Adrenal gland (tissue), 12 donors: Measurements from ENCODE around the gene CELSR2. TPM values are rescaled to one million over a fixed set of nuclear protein-coding genes. Genes with fewer than 3 reads are reported as not detected.

Experiments used
- DNase-seq, 7 donors: peaks; one replicate each; pipeline ENCODE4 v3.0.0-alpha.2; 2019 to 2020
- H3K27ac ChIP-seq, 5 donors: fragments of 200-600 bp; sonication (generic) in 4 of 5; 1 replicate in 3 of 5; 2 replicates in 2 of 5; pipeline versions ENCODE4 v1.5.1 to v1.8.0; 2016 to 2020; ENCODE audit warnings: mild to moderate bottlenecking in 1 of 5
- H3K27me3 ChIP-seq: fragments of 200-600 bp; 2 replicates; pipeline ENCODE4 v1.8.0; 2021
- H3K36me3 ChIP-seq, 2 donors: fragments of 200-600 bp; replicated peaks in 1 of 2; 1 replicate in 1 of 2; 2 replicates in 1 of 2; pipeline versions ENCODE4 v1.5.1 to v1.8.0; 2018 to 2022
- H3K4me1 ChIP-seq, 2 donors: fragments of 200-600 bp; replicated peaks in 1 of 2; 1 replicate in 1 of 2; 2 replicates in 1 of 2; pipeline versions ENCODE4 v1.5.1 to v1.8.0; 2018 to 2021
- H3K4me3 ChIP-seq, 4 donors: fragments of 200-600 bp; sonication (generic) in 3 of 4; one replicate each; pipeline ENCODE4 v1.5.1; 2016 to 2018
- H3K9me3 ChIP-seq, 3 donors: fragments of 200-600 bp; sonication (generic) in 1 of 3; replicated peaks in 1 of 3; 1 replicate in 2 of 3; 2 replicates in 1 of 3; pipeline versions ENCODE4 v1.5.1 to v1.8.0; 2016 to 2021
- CTCF ChIP-seq, 6 experiments: fragments of 450-650 bp in 4 of 6; fragments of 200-600 bp in 2 of 6; sonication (generic) in 1 of 6; IDR thresholded peaks; 1 replicate in 5 of 6; 2 replicates in 1 of 6; pipeline versions ENCODE4 v1.5.1 to v1.8.0; 2016 to 2021; ENCODE audit warnings: antibody characterized with exemption in 6 of 6, mild to moderate bottlenecking in 2 of 6, moderate library complexity in 1 of 6
- POLR2A ChIP-seq, 2 donors: fragments of 450-650 bp; IDR thresholded peaks; one replicate each; pipeline ENCODE4 v1.6.1; 2017; ENCODE audit warnings: antibody characterized with exemption in 2 of 2, mild to moderate bottlenecking in 2 of 2, moderate library complexity in 1 of 2
- WGBS, 4 donors: extraction: QIAGEN DNeasy Blood & Tissue Kit in 2 of 4; methylation state at CpG; one replicate each; pipeline versions ENCODE4 v1.1.5 to v1.1.7; 2013 to 2017; 5-methylcytosine and 5-hydroxymethylcytosine counted together
- intact Hi-C, 2 donors: fragments of 100-400 bp; cut with DNase I; formaldehyde crosslinking; loops; one replicate each; pipeline versions ENCODE4 v1.14.1 to v1.15.0; 2022 to 2023
- polyA plus RNA-seq, 3 donors: library from polyadenylated mRNA; stranded (reverse); fragments of 200-250 nt in 2 of 3; fragments of 350-450 nt in 1 of 3; fragmentation: Illumina TruSeq in 1 of 3; extraction: RNeasy Lipid Tissue Mini Kit (QIAGEN cat#74804) in 1 of 3; gene quantifications; one replicate each; pipeline ENCODE4 v1.2.3, GENCODE V29; 2013 to 2014
- total RNA-seq, 9 donors: library from RNA; depleted of rRNA in 4 of 9; stranded (reverse); fragments of >200 nt in 4 of 9; fragments of 120-200 nt in 1 of 9; fragmentation: NEBNext Ultra II Directional in 1 of 9; extraction: Animal tissue kit (Norgen Biotek cat#: 25700) in 1 of 9; gene quantifications; one replicate each; pipeline versions ENCODE4 v1.1.0 to v1.2.4, GENCODE V29; 2013 to 2023
- donor health status: healthy with polysubstance abuse.
- donor health status: Bipolar disorder and iron deficiency.
- donor health status: DM: yes; HTN: yes; CAD: no.
- donor health status: DM: no; HTN: no; CAD: no.
- donor health status: DM: no; HTN: no; CAD: no.
- donor health status: DM: yes; HTN: yes; CAD: no.

The CELSR2 gene
- total and polyA plus RNA-seq, 12 donors: 0.89 to 9.1 (median 5.1) TPM

DNA sequence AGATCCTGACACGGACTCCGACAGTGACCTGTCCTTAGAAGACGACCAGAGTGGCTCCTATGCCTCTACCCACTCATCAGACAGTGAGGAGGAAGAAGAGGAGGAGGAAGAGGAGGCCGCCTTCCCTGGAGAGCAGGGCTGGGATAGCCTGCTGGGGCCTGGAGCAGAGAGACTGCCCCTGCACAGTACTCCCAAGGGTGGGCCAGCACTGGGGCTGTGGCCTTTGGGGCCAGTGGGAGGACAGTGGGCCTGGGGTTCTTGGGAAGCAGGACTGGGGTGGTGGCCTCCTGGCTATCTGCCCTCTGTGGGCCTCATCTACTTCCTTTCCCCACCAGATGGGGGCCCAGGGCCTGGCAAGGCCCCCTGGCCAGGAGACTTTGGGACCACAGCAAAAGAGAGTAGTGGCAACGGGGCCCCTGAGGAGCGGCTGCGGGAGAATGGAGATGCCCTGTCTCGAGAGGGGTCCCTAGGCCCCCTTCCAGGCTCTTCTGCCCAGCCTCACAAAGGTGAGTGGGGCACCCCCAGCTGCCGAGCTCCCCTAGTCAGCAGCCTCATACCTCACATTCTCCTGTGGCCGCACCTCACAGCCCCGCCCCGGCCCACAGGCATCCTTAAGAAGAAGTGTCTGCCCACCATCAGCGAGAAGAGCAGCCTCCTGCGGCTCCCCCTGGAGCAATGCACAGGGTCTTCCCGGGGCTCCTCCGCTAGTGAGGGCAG is 23.6 kb downstream of the CELSR2 start:
- no peaks in the 10 kb centered on the region for H3K36me3 ChIP-seq
- peak in 1 of 7 donors; percentile 13 for DNase-seq
- H3K27me3 ChIP-seq: no peaks in the 10 kb centered on the region
- intact Hi-C loops: loop anchor here (5.0 to 10.0 kb wide), 2 partner anchors 124 to 262 kb away; partner anchors contain the start of genes GPR61 (in 2 of the 2) and SORT1 (in 1 of the 2)
- no peaks in the 10 kb centered on the region for H3K9me3 ChIP-seq
- peaks cover 0 to 4% of the 10 kb centered on the region in 2 donors for H3K4me1 ChIP-seq
- no peak overlapping the region for H3K4me3 ChIP-seq
- no peak overlapping the region for H3K27ac ChIP-seq
- TF ChIP-seq CTCF (IDR thresholded peaks at IDR 0.05) (no peak), POLR2A (IDR thresholded peaks at IDR 0.05) (no peak)
- 87 to 92% (median 89%) methylated on average over 9 to 16 of the region's 16 CpGs for WGBS, 4 donors

DNA sequence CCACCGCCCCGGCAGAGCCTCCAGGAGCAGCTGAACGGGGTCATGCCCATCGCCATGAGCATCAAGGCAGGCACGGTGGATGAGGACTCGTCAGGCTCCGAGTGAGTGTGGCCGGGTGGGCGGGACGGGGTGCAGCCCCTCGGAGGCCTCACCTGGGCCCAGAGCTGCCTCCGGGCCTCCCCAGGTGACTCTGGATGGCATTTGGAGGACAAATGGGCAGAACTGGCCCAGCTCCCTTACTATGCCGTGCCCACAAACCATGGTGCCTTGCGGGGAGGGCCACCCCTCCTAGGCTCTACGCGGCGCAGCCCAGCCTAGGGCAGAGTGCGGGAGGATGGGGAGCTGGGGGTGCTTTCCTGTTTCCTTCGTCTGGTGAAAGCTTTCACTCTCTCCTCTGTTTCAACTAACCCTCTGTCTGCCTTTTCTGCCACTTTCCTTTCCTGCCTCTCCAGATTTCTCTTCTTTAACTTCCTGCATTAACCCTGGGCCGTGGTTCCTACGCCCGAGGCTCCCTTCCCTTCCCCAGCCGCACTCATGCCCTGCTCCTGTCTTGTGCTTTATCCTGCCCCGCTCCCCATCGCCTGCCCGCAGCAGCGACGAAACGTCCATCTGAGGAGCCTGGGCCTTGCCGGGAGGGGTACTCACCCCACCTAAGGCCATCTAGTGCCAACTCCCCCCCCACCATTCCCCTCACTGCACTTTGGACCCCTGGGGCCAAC is 24.4 kb downstream of the CELSR2 start:
- no peak for TF ChIP-seq POLR2A (IDR thresholded peaks at IDR 0.05)
- no peak for TF ChIP-seq CTCF (IDR thresholded peaks at IDR 0.05)

GRCh38 chr1:109274533-109275476 is 25.5 kb downstream of the CELSR2 start:
- Histone ChIP-seq H3K27ac (peak overlapping the region in 1 of 5 donors; percentile 44), H3K4me1 (peaks cover 0 to 4% of the 10 kb centered on the region in 2 donors)

More for the DNA sequence above, 24.4 kb downstream of the CELSR2 start:
- WGBS, 4 donors: 79 to 84% (median 83%) methylated on average over 19 to 30 of the region's 30 CpGs
- Histone ChIP-seq H3K27ac (no peak overlapping the region), H3K4me3 (no peak overlapping the region), H3K4me1 (peaks cover 0 to 4% of the 10 kb centered on the region in 2 donors), H3K36me3 (no peaks in the 10 kb centered on the region), H3K9me3 (no peaks in the 10 kb centered on the region), H3K27me3 (no peaks in the 10 kb centered on the region)
- intact Hi-C loops: loop anchor here (5.0 to 10.0 kb wide), 2 partner anchors 124 to 261 kb away; partner anchors contain the start of genes GPR61 (in 2 of the 2) and SORT1 (in 1 of the 2)
- no peak for DNase-seq

More at GRCh38 chr1:109274533-109275476, 25.5 kb downstream of the CELSR2 start:
- intact Hi-C loops: loop anchor here (5.0 to 10.0 kb wide), 2 partner anchors 122 to 260 kb away; partner anchors contain the start of genes GPR61 (in 2 of the 2) and SORT1 (in 1 of the 2)
- no peaks in the 10 kb centered on the region for H3K27me3 ChIP-seq
- WGBS, 4 donors: 63 to 74% (median 69%) methylated on average over 10 to 24 of the region's 24 CpGs
- H3K36me3 ChIP-seq: no peaks in the 10 kb centered on the region
- H3K9me3 ChIP-seq: no peaks in the 10 kb centered on the region
- no peak overlapping the region for H3K4me3 ChIP-seq
- DNase-seq: peak in 3 of 7 donors; percentile 31 to 72 (median 32)
- TF ChIP-seq CTCF (IDR thresholded peaks at IDR 0.05): no peak
- TF ChIP-seq POLR2A (IDR thresholded peaks at IDR 0.05): no peak
